GM19025 (cell line): Measurements from ENCODE around the gene S100A7A.

ENCODE experiments used
- ATAC-seq: cut with Tn5 transposase; IDR thresholded peaks from one replicate; pipeline ENCODE4 v1.9.1; 2021; ENCODE audit warnings: mild to moderate bottlenecking, low read depth, moderate library complexity; ENCODE audit not compliant: unreplicated experiment

Gene S100A7A

DNA sequence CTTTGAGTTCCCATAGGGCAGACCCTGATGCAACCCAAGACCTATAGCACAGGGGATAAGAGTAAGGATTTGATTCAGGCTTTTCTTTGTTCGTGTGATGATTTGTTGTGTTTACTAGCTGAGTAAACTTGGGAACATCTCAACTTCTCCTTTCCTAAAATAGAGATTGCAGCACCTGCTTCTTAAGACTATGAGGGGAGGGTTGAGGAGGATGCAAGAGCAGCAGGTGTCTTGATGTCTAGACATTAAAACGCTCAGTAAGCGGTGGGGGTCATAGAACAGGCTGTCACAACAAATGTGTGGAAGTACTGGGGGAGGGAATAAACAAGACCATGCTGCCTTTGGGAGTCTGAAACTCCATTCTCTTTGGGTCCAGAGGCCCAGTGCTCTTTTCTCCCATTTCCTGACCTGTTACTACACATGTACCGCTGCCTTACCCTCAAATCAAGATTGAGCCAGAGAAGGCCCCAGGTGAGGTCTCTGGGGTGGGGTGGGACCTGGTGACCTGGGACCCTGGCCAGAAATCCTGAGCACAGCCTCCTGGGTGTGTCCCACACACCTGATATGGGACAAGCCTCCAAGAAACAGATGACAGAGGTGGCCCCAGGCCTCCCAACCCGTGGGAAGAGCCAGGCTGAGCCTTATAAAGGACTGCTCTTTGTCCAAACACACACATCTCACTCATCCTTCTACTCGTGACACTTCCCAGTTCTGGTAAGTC lies at the start of gene S100A7A:
TSS of gene S100A7A (plus strand) at position 671 of the 721 bp plus-strand sequence. CDS start 1,563 bp downstream, outside the sequence.
- ATAC-seq, result no peak

DNA sequence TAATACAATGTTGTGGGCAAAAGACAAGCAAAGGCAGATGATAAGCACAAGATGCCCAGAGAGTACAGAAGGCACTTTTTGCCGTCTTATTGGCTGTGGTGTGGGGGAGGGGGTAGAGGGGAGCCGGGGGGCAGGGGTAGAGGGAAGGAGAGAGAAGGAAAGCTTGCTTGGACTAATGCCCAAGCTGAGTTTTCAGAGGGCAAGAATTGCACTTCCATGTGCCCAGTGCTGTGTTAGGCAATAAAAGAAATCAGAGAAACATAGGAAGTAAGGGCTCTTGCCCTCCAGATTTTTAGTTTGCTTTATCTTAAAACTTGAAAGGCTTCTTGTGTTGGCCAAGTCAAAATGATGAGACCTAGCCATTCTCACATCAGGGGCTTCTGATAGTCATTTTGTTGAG lies 49.2 kb upstream of the S100A7A start:
- ATAC-seq, result no peak

DNA sequence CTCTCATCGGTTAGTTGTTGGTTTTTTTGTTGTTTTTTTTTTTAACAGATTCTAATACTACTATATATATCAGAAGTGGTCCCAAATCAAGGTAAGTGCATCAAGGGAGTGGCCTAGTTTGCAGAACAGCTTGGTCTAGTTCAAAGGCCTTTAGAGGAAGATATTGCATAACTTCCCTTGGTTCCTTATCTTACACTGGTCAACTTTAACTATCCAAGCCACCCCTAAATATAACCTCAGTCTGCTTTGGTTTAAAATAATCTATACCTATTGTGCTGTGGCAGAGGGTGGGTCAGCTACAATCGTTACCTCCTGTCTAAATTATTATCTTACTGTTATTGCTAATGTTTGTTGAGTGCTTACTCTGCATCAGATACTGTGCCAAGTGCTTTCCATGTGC lies 47.8 kb upstream of the S100A7A start:
- no peak for ATAC-seq

DNA sequence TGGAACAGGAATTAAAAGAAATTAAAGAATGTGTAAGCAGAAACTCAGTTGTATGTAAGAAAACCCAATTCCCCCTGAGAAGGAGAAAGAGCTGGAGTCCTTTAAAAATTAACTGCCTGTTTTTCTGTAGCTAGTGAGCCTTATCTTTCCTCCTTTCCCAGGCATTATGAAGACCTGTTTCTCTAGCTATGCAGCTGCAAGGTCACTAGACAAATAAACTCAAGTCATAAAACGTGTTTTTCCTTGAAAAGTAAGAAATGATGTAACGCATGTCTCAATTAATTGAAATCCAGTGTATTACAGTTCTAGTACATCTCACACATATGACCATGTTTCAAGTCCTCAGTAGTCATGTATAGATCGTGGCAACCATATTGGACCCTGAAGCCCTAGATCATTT lies 46.2 kb upstream of the S100A7A start:
- ATAC-seq, result no peak

DNA sequence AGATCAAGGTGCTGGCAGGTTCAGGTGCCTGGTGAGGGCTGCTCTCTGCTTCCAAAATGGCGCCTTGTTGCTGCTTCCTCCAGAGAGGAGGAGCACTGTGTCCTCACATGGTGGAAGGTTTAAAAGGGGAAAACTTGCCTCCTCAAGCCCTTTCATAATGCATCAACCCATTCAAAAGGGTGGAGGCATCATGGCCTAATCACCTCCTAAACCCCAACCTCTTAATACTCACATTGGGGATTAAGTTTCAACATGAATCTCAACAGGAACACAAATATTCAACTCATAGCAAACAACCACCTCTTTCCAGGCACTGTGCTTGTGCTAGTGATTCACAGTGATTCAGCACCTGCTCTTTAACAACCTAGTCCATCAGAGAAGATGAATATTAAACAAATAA lies 45.1 kb upstream of the S100A7A start:
- no peak for ATAC-seq

DNA sequence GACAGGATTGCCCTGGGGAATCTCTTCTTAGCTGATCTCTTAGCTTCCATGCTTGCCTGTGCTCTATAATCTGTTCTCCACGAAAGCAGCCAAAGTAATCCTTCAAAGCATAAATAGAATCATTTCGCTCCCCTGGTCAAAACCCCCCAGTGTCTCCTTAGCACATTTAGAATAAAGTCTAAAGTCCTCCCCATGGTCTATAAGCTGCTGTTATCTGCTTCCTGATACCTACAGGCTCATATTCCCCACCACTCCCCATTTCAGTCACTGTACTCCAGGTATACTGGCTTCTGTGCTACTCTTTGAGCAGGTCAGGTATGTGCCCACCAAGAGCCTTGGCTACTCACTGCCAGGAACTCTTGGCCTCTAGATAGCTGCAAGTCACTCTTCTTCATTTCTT lies 43.7 kb upstream of the S100A7A start:
- no peak for ATAC-seq

DNA sequence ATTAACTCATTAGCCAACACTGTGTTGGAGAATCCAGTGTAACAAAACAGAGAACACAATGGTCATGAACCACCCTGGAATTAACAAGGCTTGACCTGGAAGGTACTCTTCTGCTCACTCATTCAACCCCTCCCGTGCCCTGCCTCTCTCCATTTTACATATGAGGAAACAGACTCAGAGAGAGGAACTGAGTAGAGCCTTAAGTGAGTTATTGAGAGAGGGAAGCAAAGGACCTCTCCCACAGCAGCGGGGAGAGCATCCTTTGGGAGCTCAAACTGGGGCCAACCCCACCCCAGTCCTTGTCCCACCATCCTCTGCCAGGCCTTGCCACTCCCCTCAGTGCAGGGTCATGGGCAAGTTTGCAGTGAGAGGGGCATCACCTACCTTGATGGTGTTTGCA lies 42.2 kb upstream of the S100A7A start:
- ATAC-seq, result no peak

DNA sequence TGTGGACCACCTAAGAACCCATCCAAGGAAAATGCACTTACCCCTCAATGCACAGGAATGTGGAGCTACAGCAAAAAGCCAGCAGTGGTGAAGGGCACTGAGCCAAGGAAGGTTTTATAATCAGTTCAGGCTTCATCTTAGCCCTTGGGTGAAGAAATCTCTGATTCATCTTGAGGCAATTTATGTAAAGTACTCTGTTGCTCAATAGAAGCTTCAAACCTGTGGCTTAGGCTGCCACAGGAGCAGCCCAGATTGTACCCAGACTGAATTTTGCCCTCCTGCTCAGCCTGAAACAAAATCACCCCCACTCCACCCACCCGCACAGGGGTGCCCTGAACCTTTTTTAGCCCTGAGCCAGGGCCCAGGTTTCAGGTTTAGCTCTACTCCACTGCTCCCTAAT lies 40.8 kb upstream of the S100A7A start, which contains the start of gene S100A12:
TSS of gene S100A12 (minus strand) at position 111 of the 400 bp plus-strand sequence. CDS start 1,029 bp downstream, outside the sequence.
- no peak for ATAC-seq

DNA sequence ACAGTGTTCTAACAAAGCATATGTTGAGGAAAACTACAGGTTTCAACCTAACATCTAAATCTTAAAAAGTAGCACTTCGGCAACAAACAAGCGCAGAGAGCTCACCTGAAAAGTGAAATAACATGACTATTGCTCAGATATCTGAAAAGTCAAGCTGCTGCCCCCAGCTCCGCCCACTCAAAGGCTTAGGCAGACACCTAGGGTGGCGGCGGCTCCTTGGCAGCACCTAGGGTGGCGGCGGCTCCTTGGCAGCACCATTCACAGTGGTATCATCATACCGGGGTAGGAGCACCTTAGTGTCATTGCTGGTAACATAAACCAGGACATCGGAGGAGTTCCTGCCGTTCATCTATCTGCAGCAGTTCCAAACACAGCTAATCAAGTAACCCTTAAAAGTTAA lies 36.7 kb upstream of the S100A7A start:
- no peak for ATAC-seq

DNA sequence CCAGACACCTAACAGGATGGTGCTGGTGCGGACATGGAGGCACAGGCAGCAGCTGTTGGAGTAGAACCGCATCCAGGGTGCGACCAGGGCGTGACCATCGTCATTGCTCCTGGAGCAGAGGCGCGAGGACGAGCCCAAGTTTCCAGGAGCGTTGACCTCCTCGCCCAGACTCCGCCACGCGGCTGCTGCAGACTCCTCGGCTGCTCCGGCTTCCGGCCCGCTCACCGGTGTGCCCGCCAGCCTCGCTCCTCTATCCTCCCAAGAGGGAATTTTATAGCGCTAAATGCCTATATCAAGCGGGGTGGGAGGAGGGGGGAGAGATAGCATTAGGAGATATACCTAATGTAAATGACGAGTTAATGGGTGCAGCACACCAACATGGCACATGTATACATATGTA lies 35.6 kb upstream of the S100A7A start:
- ATAC-seq, result no peak

DNA sequence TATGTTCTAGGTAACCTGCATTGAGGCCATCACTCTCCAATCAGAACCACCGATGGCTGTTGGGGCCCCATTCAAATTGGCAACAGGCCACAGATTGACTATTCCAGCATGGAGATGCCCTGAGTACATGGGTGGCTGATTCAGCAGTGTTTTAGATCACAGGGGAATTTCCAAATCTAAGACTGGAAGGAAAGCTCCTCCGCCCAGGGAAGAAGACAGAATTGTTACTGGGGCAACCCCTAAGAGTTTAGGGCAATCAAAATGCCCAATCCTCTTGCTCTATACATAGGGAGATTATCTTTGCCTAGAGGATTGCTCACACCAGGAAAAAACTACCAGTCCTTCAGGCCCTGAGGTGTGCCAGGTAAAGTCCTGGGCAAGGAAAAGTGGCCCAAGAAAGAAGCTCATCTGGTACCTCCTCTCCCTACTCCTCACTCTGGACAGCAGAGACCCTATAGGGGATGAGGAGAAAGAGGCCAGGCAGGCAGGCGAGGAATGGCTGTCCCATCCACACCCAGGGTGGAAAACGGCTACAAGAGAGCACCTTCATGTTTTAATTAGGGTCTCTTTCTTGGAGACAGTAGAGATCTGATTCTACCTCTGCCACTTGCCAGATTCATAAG lies 31.3 kb upstream of the S100A7A start:
- no peak for ATAC-seq

DNA sequence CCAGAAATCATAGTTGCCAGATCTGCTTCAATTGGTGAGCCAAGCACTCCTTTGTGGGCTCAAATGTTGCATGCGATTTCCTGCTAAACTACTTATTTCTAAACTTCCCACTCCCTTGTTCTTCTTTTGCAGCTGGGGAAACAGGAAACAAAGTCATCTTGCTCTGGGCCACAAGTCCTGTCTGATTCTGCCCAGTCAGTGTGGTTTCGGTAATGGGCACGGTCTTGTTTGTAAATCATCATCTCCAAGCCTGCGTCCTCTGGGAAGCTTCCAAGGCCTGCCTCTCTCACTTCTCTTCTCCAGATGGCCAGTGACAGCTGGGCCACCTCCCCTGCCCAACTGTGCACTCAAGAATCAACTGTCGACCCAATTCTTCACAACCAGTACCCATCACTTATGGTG lies 29.8 kb upstream of the S100A7A start:
- ATAC-seq, result no peak

DNA sequence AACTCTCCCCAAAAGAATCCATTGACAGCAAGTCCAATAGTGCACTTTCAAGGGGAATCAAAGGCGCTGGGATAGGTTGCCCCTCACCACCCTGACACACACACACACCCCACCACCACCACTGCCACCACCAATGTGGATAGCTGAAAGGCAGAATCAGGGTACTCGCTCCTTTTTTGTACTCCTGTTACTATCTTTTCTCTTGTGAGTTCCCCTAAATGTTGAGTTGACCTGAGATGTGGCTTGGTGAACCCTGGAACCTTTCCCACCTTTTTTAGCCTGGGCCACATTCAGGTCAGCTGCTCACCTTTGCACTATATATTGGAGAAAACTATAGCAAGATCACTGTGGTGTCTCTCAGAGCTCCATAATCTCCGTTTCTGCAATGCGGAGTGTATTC lies 29.3 kb upstream of the S100A7A start:
- ATAC-seq, result no peak

DNA sequence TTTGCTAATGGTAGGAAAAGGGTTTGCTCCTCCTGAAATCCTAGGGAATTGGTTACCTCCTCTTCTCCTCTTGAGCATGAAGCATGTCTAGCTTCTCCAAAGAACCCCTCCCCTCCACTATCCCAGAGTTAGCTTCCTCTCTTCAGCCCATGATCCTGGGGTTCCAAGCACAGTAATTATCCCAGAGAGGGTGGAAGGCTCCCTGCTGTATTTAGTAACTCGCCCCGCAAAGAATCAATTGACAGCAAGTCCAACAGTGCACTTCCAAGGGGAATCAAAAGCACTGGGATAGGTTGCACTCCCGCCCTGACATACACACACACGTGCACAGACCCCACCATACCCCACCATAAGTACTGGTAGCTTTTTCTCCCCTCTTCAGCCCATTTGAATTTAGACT lies 28.5 kb upstream of the S100A7A start:
- no peak for ATAC-seq

DNA sequence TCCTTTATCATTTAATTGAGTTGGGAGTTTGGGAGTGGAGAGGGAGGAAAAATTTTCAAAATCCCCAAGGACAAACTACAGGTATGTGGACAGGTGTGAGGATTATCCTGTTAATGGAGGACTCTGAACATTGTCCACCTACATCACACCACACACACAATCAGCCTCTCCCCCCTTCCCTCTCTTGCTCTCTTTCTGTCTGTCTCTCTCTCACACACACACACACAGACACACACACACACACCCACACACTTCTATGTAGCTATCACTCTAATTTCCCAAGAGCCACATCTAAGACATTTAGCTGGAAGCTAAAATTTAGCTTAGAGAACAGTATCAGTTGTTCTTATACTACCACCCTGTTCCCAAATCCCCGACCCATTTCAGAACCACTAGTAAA lies 26.9 kb upstream of the S100A7A start:
- no peak for ATAC-seq

DNA sequence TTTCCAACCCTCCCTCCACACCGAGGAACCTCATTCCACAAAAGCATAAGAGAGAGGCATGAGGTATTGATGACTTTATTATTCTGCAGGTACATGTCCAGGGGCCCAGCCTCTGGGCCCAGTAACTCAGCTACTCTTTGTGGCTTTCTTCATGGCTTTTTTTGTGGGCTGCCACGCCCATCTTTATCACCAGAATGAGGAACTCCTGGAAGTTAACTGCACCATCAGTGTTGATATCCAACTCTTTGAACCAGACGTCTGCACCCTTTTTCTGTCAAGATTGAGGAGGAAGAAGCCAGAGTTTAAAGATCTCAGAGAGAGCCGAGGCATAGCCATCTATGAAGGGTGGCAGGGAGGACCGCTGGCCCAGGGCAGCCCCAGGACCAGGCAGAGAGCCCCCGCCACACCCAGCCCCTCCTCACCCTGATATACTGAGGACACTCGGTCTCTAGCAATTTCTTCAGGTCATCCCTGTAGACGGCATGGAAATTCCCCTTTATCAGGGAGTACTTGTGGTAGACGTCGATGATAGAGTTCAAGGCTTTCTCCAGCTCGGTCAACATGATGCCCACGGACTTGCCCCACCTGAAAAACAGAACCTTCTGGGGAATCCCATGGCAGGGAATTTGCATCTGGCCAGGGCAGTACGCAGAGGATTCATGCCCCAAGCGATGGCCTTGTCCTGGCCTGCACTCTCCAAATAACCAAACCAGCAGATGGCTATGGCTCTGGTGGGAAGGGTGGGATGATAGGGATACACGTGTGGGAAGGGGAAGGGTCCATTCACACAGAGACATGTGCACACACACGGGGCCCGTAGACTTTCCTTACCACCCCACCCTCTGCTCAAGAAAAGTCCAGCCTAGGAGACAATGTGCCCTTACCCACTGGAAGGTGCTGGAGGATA lies 26.1 kb upstream of the S100A7A start:
- ATAC-seq, result no peak

DNA sequence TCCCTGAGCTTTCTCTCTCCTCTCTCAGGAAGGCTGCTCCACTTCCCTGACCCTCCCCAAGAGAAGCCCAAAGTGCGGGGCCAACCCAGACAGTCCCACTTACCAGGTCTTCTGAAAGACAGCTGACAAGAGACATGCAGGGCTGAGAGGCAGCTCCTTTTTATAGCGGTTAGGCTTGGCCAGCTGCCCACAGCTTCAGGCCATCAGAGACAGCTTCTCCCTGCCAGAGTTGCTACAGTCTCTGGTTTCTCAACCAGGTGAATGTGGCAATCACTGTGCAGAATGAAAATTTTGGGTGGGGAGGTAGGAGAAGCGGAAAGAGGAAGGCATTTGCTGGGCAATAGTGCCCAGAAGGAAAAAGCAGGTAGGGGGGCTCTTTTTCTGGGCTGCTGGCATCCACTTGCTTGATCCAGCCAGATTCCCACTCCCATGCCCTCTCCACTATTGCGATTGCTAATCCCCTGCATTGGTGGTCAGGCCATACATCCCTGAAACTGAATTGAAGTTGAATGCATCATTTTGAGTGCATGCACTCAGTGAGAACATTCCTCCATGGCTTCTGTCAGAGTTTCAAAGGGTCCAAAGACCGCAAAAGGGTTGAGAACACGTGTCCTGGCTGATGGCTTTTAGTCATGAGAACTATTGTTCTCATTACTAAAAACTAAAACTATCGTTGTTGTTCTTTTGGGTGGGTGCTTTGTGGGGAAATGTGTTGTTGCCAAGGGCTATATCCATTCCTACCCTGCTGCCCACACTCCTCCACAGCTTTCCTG lies 25.2 kb upstream of the S100A7A start, which contains the start of gene S100A8:
TSS of gene S100A8 (minus strand) at position 136 of the 773 bp plus-strand sequence. CDS start 538 bp downstream, outside the sequence.
- ATAC-seq, result no peak

DNA sequence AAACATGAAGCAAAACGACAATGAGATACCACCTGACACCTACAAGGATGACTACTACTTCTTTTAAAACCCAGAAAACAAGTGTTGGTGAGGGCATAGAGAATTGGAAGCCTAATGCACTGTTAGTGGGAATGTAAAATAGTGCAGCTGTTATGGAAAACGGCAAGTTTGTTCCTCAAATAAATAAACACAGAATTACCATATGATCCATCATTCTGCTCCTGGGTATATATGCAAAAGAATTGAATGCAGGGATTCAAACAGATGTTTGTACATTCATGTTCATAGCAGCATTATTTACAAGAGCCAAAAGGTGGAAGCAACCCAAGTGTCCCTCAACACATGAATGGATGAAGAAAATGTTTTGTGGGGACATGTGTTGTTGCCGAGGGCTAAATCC lies 24.1 kb upstream of the S100A7A start:
- no peak for ATAC-seq

DNA sequence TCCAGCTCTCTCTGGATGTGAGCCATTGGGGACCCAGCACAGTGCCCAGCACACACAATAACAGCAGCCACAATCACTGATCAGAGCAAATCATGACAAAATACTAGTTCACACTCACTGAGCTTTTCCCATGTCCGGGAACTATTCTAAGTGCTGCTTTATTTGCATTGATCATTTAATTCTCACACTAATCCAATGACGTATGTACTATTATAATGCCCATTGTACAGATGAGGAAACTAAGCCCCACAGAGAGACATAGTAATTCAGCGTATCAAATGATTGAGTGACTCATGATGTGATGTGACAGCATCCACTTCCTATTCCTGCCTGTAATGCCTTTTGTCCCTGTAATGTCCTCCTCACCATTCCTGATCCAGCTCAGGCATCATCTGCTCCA lies 23.5 kb upstream of the S100A7A start:
- no peak for ATAC-seq

DNA sequence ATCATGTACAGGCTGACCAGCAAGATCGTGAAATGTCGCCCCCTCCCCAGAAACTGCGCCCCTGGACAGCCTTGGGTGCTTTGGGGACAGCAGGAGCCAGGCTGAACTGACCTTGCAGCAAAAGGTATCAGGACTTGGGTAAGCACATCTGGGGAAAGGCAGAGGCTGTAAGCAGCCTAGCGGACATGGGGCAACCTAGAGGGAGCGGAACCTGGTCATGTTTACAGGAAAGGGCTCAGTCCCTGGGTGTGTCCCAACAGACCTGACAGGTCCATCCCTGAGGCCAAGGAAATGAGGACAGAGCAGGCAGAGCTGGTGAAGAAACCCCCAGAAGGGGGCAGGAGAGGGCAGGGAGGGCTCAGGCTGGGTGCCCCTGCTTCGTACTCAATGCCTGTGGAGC lies 22.4 kb upstream of the S100A7A start:
- ATAC-seq, result no peak
